ENCODE data around the gene INPP4A.

GRCh38 chr2:98514096-98514639 is 69.5 kb downstream of the INPP4A start:
- TF ChIP-seq CTCF (IDR thresholded peaks at IDR 0.05) (no peak), POLR2A (IDR thresholded peaks at IDR 0.05) (no peak)

Measured in upper lobe of left lung (tissue), 4 donors.